IPS-15b (cell line): ENCODE results near the gene SPDYE6.
"Not testable (repeated sequence)": the region's sequence is repeated elsewhere in the genome, so short reads cannot be mapped to it uniquely, and the experiment has no call there.

ENCODE experiments used
- H3K27me3 ChIP-seq: one replicate; pipeline ENCODE4 v1.6.1; 2013; ENCODE audit warnings: low read length; ENCODE audit not compliant: control insufficient read depth, insufficient read depth
- H3K36me3 ChIP-seq: one replicate; pipeline ENCODE4 v1.6.1; 2013; ENCODE audit warnings: low read length; ENCODE audit not compliant: control insufficient read depth, insufficient read depth
- H3K4me1 ChIP-seq: one replicate; pipeline ENCODE4 v1.6.1; 2013; ENCODE audit warnings: mild to moderate bottlenecking, low read length; ENCODE audit not compliant: control insufficient read depth, insufficient read depth
- H3K4me3 ChIP-seq: one replicate; pipeline ENCODE4 v1.5.1; 2013; ENCODE audit warnings: low read depth, low read length
- H3K9ac ChIP-seq: one replicate; pipeline ENCODE4 v1.6.1; 2013; ENCODE audit warnings: low read depth, mild to moderate bottlenecking, low read length
- H3K9me3 ChIP-seq: one replicate; pipeline ENCODE4 v1.6.1; 2013; ENCODE audit warnings: mild to moderate bottlenecking, low read length; ENCODE audit not compliant: control insufficient read depth, insufficient read depth

The SPDYE6 gene

GRCh38 chr7:102390697-102391484 lies 34.6 kb upstream of the SPDYE6 start:
- Histone ChIP-seq H3K4me3 (no peak overlapping the region), H3K9ac (no peak overlapping the region), H3K4me1 (no peaks in the 10 kb centered on the region), H3K36me3 (no peaks in the 10 kb centered on the region), H3K27me3 (no peaks in the 10 kb centered on the region), H3K9me3 (no peaks in the 10 kb centered on the region)

GRCh38 chr7:102389810-102390209 lies 33.6 kb upstream of the SPDYE6 start:
- no peaks in the 10 kb centered on the region for H3K27me3 ChIP-seq
- H3K9me3 ChIP-seq, result no peaks in the 10 kb centered on the region
- no peak overlapping the region for H3K9ac ChIP-seq
- H3K4me3 ChIP-seq, result no peak overlapping the region
- no peaks in the 10 kb centered on the region for H3K36me3 ChIP-seq
- no peaks in the 10 kb centered on the region for H3K4me1 ChIP-seq

- H3K36me3 ChIP-seq, result no peaks in the 10 kb centered on the region
- H3K9ac ChIP-seq, result no peak overlapping the region
- no peaks in the 10 kb centered on the region for H3K9me3 ChIP-seq
- H3K4me1 ChIP-seq, result no peaks in the 10 kb centered on the region
- no peaks in the 10 kb centered on the region for H3K27me3 ChIP-seq
- H3K4me3 ChIP-seq, result no peak overlapping the region
These were observed 30.8 kb upstream of the SPDYE6 start for GRCh38 chr7:102387064-102387463.

- H3K36me3 ChIP-seq, H3K9me3 ChIP-seq, H3K9ac ChIP-seq, H3K27me3 ChIP-seq, H3K4me1 ChIP-seq, H3K4me3 ChIP-seq: not testable (repeated sequence)
These were observed 25.6 kb upstream of the SPDYE6 start for GRCh38 chr7:102381696-102382425.

- H3K9ac ChIP-seq, H3K4me1 ChIP-seq, H3K9me3 ChIP-seq, H3K36me3 ChIP-seq, H3K4me3 ChIP-seq, H3K27me3 ChIP-seq: not testable (repeated sequence)
These were observed 24.6 kb upstream of the SPDYE6 start for GRCh38 chr7:102380837-102381236.

GRCh38 chr7:102376964-102377466 lies 20.8 kb upstream of the SPDYE6 start:
- no peak overlapping the region for H3K4me3 ChIP-seq
- H3K4me1 ChIP-seq, result peaks cover 4% of the 10 kb centered on the region
- H3K9ac ChIP-seq, result no peak overlapping the region
- H3K36me3 ChIP-seq, result peaks cover 7% of the 10 kb centered on the region
- H3K9me3 ChIP-seq, result no peaks in the 10 kb centered on the region
- no peaks in the 10 kb centered on the region for H3K27me3 ChIP-seq

- H3K9ac ChIP-seq, H3K9me3 ChIP-seq, H3K27me3 ChIP-seq, H3K4me3 ChIP-seq, H3K4me1 ChIP-seq, H3K36me3 ChIP-seq: not testable (repeated sequence)
These were observed 16.6 kb upstream of the SPDYE6 start for GRCh38 chr7:102372796-102373195.

- H3K9ac ChIP-seq, H3K4me1 ChIP-seq, H3K9me3 ChIP-seq, H3K36me3 ChIP-seq, H3K27me3 ChIP-seq, H3K4me3 ChIP-seq: not testable (repeated sequence)
These were observed 13.8 kb upstream of the SPDYE6 start for GRCh38 chr7:102370038-102370437.

GRCh38 chr7:102365390-102365789 lies 9.1 kb upstream of the SPDYE6 start:
- not testable (repeated sequence) for H3K9ac ChIP-seq, H3K4me1 ChIP-seq, H3K9me3 ChIP-seq, H3K36me3 ChIP-seq, H3K27me3 ChIP-seq, H3K4me3 ChIP-seq

- H3K9ac ChIP-seq, H3K4me1 ChIP-seq, H3K36me3 ChIP-seq, H3K9me3 ChIP-seq, H3K27me3 ChIP-seq: not testable (repeated sequence)
- peak overlapping the region; percentile 75 for H3K4me3 ChIP-seq
These were observed 8.2 kb upstream of the SPDYE6 start for GRCh38 chr7:102364394-102364886.

- H3K4me1 ChIP-seq, H3K9me3 ChIP-seq, H3K36me3 ChIP-seq, H3K27me3 ChIP-seq: not testable (repeated sequence)
- peak overlapping the region; percentile 54 for H3K9ac ChIP-seq
- H3K4me3 ChIP-seq, result peak overlapping the region; percentile 75
These were observed 7.5 kb upstream of the SPDYE6 start for GRCh38 chr7:102363549-102364393.
